Measurements from ENCODE around the gene PISD.
"Not testable (repeated sequence)": the region's sequence is repeated elsewhere in the genome, so short reads cannot be mapped to it uniquely, and the experiment has no call there.

The PISD gene

DNA sequence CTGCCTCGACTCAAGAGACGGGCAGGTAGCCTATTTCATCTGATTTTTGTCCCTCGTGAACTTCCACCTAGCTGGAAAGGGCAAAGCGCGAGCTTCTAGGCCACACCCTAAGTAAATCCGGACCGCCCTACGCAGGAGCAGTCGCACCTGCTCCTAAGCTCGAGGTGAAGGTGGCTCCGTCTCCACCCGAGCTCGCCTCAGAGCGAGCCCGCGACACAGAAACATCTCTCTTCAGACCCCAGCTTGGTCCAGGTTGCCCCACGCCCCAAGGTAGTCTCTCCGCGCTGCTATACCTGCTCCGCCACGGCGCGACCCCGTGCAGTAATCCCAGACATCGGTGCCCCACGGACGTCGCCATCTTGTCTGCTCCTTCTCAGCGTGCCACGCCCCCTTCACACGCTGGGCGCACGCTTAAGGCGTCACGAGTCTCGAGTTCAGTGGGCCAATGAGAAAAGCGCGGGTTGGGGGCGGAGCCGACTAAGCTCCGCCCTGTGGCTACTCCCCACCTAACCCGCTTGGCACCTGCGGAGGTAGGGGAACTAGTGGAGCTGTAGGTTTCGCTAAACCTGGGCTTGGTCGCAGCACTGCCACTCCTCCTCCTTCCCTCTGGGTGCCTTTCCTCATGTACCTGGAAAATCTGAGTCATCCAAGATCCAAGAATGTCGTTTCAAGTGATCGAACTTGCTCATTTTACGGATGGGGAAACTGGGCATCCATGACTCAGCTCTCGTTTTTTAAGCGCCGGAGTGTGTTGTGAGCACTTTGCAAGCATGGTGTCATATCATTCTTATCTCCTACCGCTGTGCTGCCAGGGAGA is at the start of gene PISD:
TSS of gene PISD (minus strand) at position 365 of the 817 bp plus-strand sequence. CDS start at position 358, 7 bp downstream.
- peak; percentile 71 for DNase-seq

DNA sequence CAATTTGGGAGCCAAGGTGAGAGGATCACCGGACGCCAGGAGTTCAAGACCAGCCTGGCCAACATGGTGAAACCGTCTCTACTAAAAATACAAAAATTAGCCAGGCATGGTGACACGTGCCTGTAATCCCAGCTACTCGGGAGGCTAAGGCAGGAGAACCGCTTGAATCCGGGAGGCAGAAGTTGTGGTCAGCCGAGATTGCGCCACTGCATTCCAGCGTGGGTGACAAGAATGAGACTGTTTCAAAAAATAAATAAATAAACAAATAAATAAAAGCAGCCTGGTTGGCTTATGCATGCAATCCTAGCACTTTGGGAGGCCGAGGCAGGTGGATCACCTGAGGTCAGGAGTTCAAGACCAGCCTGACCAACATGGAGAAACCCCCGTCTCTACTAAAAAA is 49.2 kb upstream of the PISD start:
- not testable (repeated sequence) for DNase-seq

DNA sequence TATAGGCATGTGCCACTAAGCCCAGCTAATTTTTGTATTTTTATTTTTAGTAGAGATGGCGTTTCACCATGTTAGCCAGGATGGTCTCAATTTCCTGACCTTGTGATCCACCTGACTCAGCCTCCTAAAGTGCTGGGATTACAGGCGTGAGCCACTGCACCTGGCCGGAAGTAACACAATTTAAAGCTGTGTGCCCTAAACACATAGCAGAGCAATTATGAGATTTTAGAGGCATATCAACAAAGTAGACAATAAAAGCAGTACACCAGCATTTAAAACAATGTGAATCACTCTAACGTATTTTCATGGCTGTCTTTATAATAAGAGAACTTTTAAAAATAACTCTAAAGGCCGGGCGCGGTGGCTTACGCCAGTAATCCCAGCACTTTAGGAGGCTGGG is 45.5 kb upstream of the PISD start:
- DNase-seq, result no peak

DNA sequence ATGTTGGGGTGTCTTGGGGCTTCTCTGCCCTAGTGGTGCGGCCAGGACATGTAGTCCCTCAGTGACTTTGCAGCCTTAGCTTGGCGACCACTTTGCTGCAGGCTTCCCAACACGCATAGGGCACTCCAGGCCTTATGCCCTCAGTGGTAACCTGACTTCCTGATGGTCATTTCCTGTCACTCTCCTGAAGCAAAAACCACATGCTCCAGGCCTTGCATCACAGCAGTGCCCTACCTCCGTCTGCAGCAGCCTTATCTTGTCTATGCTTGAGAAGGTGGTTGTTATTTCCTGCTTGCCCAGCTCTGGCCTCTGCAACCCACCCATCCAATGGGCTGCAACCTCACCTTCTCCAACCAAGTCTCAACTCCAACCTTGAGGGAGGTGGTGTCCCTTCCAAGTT is 33.4 kb upstream of the PISD start:
- no peak for DNase-seq

DNA sequence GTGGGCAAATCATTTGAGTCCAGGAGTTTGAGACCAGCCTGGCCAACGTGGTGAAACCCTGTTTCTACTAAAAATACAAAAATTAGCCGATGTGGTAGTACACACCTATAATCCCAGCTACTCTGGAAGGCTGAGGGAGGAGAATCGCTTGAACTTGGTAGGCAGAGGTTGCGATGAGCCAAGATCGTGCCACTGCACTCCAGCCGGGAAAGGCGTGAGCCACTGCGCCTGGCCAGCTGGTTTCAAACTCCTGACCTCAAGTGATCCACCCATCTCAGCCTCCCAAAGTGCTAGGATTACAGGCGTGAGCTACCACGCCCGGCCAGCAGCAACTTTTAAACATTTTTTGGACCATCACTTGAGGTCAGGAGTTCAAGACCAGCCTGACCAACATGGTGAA is 32.0 kb upstream of the PISD start:
- DNase-seq, result not testable (repeated sequence)

DNA sequence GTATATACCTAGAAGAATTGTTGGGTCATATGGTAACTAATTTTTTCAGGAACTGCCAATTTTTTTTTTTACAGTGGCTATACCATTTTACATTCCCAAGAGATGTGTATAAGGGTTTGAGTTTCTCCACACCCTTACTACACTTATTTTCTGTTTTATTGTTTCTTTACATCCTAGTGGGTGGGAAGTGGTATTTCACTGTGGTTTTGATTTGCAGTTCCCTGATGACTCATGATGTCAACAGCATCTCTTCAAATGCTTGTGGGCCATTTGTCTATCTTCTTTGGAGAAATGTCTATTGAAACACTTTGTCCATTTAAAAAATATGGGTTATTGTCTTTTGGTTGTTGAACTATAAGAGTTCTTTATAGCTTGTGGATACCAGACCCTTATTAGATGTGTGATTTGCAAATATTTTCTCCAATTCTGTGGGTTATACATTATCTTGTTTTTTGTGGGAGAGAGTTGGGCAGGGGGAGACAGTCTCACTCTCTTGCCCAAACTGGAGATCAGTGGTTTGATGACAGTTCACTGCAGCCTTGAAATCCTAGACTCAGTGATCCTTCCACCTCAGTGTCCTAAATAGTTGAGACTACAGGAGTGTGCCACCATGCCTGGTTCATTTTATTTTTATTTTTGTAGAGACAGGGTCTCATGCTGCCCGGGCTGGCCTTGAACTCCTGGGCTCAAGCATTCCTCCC is 30.3 kb upstream of the PISD start:
- DNase-seq, result no peak

DNA sequence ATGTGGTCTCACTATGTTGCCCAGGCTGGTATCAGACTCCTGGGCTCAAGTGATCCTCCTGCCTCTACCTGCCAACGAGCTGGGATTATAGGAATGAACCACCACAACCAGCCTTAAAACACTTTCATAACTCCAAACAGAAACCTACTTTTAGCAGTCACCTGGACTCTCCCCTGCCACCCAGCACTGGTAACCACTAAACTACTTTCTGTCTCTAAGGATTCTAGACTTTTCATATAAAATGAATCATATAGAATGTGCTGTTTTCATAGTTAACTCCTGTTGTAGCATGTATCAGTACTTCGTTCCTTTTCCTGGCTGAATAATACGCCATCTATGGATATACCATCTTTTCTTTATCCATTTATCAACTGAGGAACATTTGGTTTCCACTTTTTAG is 29.4 kb upstream of the PISD start:
- no peak for DNase-seq

DNA sequence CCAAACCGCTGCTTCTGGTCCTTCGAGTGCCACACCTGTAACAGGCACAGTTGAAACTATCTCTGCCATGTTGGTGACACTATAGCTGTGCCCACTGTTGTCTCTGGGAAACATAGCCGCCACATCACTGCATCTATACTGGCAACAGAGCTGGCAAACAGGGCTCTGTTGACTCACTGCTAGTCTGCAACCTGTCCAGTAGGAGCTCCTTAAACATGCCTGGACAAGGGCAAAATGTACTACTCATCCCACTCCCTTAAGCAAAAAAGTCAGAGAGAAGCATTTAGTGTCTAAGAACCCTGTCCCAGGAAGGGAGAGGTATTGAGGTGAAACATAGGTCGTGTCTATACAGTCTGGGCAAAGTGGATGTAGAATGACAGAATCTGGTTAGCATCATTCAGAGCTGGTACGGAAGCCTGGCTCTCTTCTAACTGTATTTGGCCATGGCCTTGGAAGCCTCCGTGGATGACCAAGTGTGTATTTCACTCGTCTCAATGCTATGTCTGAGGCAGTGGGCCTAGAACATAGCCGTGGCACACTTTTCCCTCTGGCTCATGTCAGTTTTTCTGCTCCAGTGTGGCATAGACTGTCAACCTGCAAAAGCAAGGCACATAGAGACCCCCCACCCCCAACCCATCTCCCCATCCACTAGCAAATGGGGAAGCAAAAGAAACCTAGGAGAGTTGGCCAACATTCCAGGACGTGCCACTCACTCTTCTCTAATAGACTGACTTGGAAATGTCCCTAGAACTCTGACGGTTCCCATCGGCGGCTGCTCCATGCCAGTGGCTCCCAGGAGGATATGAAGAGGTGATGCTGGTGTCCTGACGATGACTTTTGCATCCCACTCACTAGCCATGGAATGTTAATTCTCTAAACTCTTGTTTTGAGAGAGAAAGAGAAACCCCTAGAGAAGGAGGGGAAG is 21.4 kb upstream of the PISD start:
- no peak for DNase-seq

DNA sequence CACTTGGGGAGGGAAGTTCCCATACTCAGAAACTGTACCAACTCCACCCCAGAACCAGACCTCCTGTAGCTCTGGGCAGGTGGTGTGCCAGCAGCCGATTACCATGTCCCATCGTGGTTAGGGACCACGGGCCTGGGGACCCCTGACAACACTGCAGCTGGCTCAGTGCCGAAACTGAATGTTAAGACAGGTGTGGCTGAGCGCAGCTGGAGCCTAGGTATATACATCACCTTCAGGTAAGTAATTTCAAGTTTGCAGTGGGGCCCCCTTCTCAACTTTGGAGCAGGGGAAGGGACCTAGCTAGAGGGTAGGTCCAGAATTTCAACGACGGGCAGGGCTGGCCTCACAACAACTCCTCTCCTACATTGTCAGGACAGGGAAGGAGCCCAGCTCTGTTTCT is 20.7 kb upstream of the PISD start:
- DNase-seq, result no peak

DNA sequence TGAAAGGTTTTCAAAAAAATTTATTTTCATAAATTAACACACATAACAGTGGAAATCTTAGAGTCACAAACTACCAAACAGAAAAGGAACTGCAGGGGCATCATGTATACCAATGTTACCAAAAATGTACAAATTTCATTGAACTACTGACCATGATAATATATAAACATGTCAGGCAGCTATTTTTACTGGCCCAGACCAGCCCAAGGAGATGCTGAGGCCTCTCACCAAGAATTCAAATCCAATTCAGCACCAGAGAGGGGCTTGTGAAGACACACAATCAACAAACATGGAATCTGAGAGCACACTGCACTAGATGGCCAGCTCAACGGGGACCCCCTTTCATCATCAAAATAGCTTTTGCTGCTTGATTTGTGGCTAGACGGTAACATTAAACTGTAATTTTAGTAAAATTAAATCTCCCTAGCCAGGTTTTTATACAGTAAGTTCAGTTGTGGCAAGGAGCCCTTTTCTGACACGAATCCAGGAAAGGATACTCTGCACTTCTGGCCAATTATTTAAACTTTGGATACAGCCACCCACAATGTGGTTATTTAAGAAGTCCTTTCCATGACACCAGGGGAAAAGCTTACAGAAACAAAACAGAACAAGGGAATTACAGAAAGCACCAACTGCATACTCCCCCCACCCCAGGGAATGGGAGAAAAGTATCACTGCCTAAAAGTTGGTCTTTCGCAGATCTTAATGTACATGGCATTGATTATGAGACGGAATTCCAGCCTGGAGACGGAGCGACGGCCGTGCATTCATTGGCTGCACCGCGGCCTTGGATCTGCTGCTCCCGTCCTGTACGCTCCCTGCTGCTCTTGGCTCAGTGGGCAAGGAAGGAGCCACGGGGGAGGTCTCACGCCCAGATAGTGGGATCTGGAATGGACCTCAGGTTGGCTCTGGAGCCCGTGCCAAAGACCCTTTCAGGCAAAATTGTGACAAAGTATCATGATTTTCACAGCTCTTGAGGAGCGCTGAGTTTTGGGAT is 19.6 kb upstream of the PISD start:
- no peak for DNase-seq

DNA sequence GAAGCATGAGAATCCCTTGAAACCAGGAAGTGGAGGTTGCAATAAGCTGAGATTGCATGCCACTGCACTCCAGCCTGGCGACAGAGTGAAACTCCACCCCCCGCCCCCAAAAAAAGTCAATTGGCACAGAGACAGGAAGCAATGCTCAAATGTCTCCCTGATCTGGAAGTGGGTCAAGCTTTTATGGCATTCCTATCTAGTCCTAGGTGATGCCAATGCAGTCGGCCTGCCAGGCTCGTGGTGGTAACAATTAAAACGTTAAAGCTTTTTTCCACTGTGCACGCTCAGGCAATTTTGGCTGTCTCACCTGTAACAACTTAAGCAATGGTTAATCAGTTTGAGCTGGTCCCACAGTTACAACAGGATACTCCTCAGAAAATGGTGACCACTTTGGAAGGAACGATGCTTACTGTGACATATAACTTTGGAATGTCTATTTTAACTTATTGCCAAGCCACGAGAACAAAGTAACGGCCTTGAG is 18.9 kb upstream of the PISD start:
- no peak for DNase-seq

DNA sequence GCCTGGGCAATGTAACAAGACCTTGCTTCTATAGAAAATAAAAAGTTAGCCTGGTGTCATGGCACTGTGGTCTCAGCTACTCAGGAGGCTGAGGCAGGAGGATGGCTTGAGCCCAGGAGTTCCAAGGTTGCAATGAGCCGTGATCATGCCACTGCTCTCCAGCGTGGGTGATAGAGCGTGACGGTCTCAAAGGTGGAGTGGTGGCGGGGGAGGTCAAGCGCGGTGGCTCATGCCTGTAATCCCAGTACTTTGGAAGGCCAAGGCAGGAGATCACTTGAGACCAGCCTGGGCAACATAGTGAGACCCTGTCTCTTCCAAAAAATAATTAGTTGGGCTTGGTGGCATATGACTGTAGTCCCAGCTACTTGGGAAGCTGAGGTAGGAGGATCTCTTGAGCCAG is 16.7 kb upstream of the PISD start:
- no peak for DNase-seq

DNA sequence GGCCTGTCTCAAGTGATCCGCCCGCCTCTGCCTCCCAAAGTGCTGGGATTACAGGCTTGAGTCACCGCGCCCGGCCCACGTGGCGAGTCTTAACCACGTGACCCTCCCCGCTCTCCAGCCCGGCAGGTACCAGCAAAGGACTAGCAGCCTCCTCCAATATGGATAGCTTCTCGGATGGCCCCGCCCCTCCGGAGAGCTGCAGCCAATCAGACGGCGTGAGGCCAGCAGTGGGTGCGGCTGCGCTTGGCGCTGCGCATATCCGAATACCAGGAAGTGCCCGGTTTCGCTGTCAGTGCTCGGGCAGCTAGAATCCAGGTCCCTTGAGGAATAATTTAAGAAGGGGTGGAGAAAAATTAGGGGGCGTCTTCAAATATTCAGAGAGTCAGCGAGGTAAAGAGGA is 14.7 kb upstream of the PISD start:
- no peak for DNase-seq

DNA sequence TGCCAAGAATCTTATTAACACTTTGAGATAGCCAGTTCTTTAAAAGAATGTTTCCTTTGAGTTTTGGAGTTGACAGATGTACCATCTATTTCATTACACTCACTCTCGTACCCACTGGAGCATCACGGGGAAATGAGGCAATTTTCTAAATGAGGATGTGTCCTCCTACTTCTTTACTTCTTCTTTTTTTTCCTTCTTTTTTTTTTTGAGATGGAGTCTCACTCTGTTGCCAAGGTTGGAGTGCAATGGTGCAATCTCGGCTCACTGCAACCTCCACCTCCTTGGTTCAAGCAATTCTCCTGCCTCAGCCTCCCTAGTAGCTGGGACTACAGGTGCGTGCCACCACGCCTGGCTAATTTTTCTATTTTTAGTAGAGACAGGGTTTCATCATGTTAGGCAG is 12.2 kb upstream of the PISD start:
- not testable (repeated sequence) for DNase-seq

DNA sequence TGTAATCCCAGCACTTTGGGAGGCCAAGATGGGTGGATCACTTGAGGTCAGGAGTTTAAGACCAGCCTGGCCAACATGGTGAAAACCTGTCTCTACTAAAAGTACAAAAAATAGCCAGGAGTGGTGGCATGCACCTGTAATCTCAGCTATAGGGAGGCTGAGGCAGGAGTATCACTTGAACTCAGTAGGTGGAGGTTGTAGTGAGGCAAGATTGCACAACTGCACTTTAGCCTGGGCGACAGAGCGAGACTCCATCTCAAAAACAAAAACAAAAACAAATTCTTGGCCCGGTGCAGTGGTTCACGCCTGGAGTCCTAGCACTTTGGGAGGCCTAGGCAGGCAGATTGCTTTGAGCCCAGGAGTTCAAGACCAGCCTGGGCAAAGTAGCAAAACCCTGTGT is 6.8 kb upstream of the PISD start:
- DNase-seq, result not testable (repeated sequence)

DNA sequence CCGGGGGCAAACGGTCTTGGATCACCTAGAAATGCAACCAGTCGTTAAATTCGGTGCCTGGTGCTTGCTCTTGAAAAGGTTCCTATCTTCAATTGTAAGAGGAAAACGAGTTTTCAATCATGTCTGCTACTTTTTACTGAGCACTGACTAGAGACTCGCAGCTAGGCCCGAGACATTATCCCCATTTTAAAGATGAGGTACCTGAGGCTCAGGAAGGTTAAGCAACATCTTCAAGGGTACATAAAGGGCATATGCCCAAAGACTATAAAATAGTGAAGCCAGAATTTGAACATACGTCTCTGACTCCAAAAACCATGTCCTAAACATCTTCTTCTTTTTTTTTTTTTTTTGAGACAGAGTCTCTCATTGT is 638 bp upstream of the PISD start:
- DNase-seq, result no peak

DNA sequence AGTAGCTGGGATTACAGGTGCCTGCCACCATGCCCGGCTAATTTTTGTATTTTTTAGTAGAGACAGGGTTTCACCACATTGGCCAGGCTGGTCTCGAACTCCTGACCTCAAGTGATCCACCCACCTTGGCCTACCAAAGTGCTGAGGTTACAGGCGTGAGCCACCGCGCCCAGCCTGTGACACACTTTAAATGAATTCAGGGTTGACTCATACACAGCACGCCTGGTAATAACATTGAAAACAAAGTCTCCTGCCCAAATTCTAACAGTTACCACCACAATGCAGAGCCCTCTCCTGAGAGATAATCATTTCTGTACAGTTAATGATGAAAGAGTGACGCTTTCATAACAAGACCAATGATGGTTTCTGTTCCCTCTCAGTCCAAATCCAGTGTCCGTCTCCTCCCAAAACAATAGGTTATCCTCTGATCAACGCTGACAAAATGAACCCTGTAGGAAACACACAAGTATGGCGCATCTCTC is 1.1 kb downstream of the PISD start:
- not testable (repeated sequence) for DNase-seq

DNA sequence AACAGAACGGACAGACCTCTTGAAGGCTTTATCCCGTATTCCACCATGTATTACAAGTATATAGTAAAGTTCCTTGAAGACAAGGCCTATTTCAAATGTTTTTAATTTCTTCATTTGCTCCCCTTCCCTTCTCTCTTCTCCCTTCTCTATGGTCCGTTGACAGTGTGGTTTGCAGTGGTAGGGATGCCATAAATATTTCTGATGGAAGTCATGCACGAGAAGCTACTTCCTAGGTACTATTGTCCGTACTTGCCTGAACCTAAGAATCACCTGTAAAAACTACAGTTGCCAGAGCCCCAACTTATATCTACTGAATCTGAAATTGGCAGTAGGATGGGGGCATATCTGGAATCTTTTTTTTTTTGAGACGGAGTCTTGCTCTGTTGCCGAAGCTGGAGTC is 2.8 kb downstream of the PISD start:
- no peak for DNase-seq

DNA sequence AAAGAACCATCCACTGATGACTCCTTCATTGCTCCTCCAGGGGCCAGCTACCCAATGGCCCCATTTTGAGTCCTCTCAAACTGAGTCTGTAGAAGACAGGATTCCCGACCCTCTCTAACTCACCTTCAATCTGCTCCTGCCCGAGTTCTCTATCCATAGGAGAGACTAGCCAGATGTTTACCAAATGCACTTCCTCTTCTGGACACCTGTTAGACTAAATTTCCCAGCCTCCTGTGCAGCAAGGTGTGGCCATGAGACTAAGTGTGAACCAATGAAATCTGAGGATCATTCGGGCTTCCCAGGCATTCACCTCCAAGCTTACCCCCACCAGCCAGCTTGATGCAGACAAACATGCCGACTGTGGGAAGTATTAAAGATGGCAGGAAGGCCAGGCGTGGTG is 7.6 kb downstream of the PISD start:
- no peak for DNase-seq

DNA sequence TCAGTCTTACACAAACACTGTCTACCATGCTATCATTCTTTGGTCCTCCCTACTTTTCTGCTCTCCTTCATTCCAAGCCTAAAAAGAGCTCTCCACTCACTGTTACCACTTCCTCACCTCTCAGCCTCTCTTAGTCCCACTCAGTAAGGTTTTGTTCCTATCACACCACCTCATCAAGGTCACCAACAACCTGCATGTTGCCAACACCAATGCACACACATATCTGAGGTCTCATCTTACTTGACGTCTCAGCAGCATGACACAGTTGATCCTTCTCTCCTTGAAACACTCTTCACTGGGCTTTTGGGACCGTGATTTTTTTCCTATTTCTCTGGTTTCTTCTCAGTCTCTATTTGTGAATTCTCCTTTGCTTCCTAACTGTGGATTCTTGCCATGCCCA is 8.1 kb downstream of the PISD start:
- no peak for DNase-seq

DNA sequence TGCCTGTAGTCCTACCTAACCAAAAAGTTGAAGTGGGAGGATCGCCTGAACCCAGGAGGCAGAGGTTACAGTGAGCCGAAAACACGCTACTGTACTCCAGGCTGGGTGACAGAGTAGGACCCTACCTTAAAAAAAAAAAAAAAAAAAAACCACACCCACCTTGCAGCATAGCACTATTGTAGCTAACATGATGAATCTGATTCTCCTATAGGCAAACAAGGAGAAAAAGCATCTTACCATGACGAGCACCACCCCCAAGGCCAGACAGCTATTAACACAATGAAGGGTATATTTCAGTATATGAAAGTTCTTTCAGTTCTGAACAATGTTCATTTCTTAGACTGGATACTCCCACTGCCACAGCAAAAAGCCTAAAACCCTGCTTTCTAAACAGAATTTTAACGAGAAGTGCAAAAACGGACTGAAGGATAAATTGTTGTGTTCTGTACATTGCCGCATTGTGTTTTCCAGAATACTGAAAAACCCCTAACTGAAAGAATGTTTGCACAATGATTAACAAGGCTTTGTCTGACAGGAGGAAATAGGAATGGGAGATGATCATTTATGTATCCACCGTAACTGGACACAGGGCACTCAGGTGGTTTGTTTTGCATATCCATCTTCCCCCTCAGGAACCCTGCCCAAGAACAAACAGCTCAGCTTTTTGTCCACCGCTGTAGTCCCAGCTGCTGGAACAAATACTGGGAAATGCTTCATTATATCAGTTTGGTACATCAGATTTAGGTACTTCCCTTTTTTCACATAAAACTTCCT is 8.9 kb downstream of the PISD start:
- DNase-seq, result no peak

All from NCI-H446 treated with DMSO at 0.1 percent for 48 hours (cell line).